ENCODE measurements around the gene ATG7. TPM values are rescaled to one million over a fixed set of nuclear protein-coding genes. Genes with fewer than 3 reads are reported as not detected.

Gene ATG7
- total and polyA plus RNA-seq, 10 of the 15 experiments (the other 5 are each of a cell fraction or from before 2014, with no cell fraction given): 13.5 to 49.5 (median 26.4) TPM

- TF ChIP-seq ZBTB33 (IDR thresholded peaks at IDR 0.05): no peak
- TF ChIP-seq PAX8 (IDR thresholded peaks at IDR 0.05): no peak
- no peak for TF ChIP-seq PAX5 (IDR thresholded peaks at IDR 0.05; ENCODE audit: borderline replicate concordance, low read depth, low read length)
- peak; percentile 52 to 66; a peak in 3 of 4 replicates for TF ChIP-seq IKZF2 (IDR thresholded peaks at IDR 0.05)
- no peak for TF ChIP-seq E4F1 (IDR thresholded peaks at IDR 0.05; ENCODE audit: borderline replicate concordance, partially characterized antibody)
- TF ChIP-seq E2F4 (IDR thresholded peaks at IDR 0.05; ENCODE audit: low read depth, low read length): no peak
- TF ChIP-seq SMARCA5 (IDR thresholded peaks at IDR 0.05): no peak
- TF ChIP-seq TBL1XR1 (IDR thresholded peaks at IDR 0.05; ENCODE audit: low read depth, low read length): no peak
- no peak for TF ChIP-seq MTA3 (IDR thresholded peaks at IDR 0.05; ENCODE audit: borderline replicate concordance, low read length)
- no peak for TF ChIP-seq SREBF2 (IDR thresholded peaks at IDR 0.05; ENCODE audit: low read length)
- no peak for TF ChIP-seq ASH2L (IDR thresholded peaks at IDR 0.05; ENCODE audit: borderline replicate concordance, low read depth)
- TF ChIP-seq SREBF1 (IDR thresholded peaks at IDR 0.05; ENCODE audit: low read length): no peak
- TF ChIP-seq KLF5 (IDR thresholded peaks at IDR 0.05; ENCODE audit: partially characterized antibody): no peak
- TF ChIP-seq STAT3 (IDR thresholded peaks at IDR 0.05; ENCODE audit: low read depth, low read length): no peak
- TF ChIP-seq NR2C1 (IDR thresholded peaks at IDR 0.05): no peak
- TF ChIP-seq MTA2 (IDR thresholded peaks at IDR 0.05; ENCODE audit: low read depth): peak; percentile 63; the same call in 1 of the 2 replicates
- TF ChIP-seq ZNF217 (IDR thresholded peaks at IDR 0.05): no peak
- TF ChIP-seq DPF2 (IDR thresholded peaks at IDR 0.05): peak; percentile 55
- no peak; the same call in 1 of the 2 replicates for TF ChIP-seq RUNX3 (IDR thresholded peaks at IDR 0.05; ENCODE audit: low read length)
- TF ChIP-seq BCLAF1 (IDR thresholded peaks at IDR 0.05): no peak
- TF ChIP-seq NBN (IDR thresholded peaks at IDR 0.05): no peak
Observed at GRCh38 chr3:11602886-11603527, 330.8 kb downstream of the ATG7 start (continued).
